IPS DF 4.7 (cell line): ENCODE measurements around the gene SUPT4H1.

Experiments used
- DNase-seq: peaks from one replicate; pipeline ENCODE4 v3.0.0-alpha.2; 2013; ENCODE audit warnings: low spot score; ENCODE audit errors: extremely low read depth

SUPT4H1 gene

GRCh38 chr17:58365185-58365979 is 13.4 kb upstream of the SUPT4H1 start:
- DNase-seq, result no peak

- no peak for DNase-seq
Measured at GRCh38 chr17:58364270-58364942, 12.4 kb upstream of the SUPT4H1 start.

GRCh38 chr17:58363457-58364185 is 11.6 kb upstream of the SUPT4H1 start:
- DNase-seq, result no peak

- DNase-seq, result no peak
Measured at GRCh38 chr17:58362368-58363014, 10.5 kb upstream of the SUPT4H1 start.

- no peak for DNase-seq
Measured at GRCh38 chr17:58360296-58361063, 8.5 kb upstream of the SUPT4H1 start.

- DNase-seq, result no peak
Measured at GRCh38 chr17:58358408-58359172, 6.6 kb upstream of the SUPT4H1 start.

- DNase-seq, result no peak
Measured at GRCh38 chr17:58357312-58358297, 5.6 kb upstream of the SUPT4H1 start.

GRCh38 chr17:58356231-58356630 is 4.2 kb upstream of the SUPT4H1 start:
- no peak for DNase-seq

GRCh38 chr17:58354541-58355216 is 2.7 kb upstream of the SUPT4H1 start:
- DNase-seq, result no peak

- no peak for DNase-seq
Measured at GRCh38 chr17:58353389-58353825, 1.4 kb upstream of the SUPT4H1 start.

GRCh38 chr17:58352596-58353388 is 791 bp upstream of the SUPT4H1 start:
- DNase-seq, result no peak

- DNase-seq, result no peak
Measured at GRCh38 chr17:58351182-58351581, 819 bp downstream of the SUPT4H1 start.

- DNase-seq, result no peak
Measured at GRCh38 chr17:58348038-58348437, 4.0 kb downstream of the SUPT4H1 start.

GRCh38 chr17:58345500-58345899 is 6.5 kb downstream of the SUPT4H1 start:
- no peak for DNase-seq

- no peak for DNase-seq
Measured at GRCh38 chr17:58344791-58345157, 7.2 kb downstream of the SUPT4H1 start.

- DNase-seq, result no peak
Measured at GRCh38 chr17:58344047-58344790, 7.8 kb downstream of the SUPT4H1 start.

- no peak for DNase-seq
Measured at GRCh38 chr17:58343131-58343530, 8.9 kb downstream of the SUPT4H1 start.
